ENCODE results near the gene TPCN1.

Gene TPCN1

GRCh38 chr12:113242560-113242959 lies 21.3 kb downstream of the TPCN1 start:
- no peak for DNase-seq

- no peak for DNase-seq
Observed at GRCh38 chr12:113244047-113244460, 22.8 kb downstream of the TPCN1 start.

- no peak for DNase-seq
Observed at GRCh38 chr12:113244478-113244958, 23.3 kb downstream of the TPCN1 start.

- DNase-seq: no peak
Observed at GRCh38 chr12:113245695-113246477, 24.6 kb downstream of the TPCN1 start.

GRCh38 chr12:113246478-113247122 lies 25.3 kb downstream of the TPCN1 start:
- DNase-seq: no peak

GRCh38 chr12:113247123-113248050 lies 26.1 kb downstream of the TPCN1 start:
- no peak for DNase-seq

- no peak for DNase-seq
Observed at GRCh38 chr12:113248051-113248825, 27.0 kb downstream of the TPCN1 start.

GRCh38 chr12:113248842-113249435 lies 27.7 kb downstream of the TPCN1 start:
- no peak for DNase-seq

- DNase-seq: no peak
Observed at GRCh38 chr12:113249546-113249945, 28.3 kb downstream of the TPCN1 start.

- DNase-seq: no peak
Observed at GRCh38 chr12:113250045-113250444, 28.8 kb downstream of the TPCN1 start.

- no peak for DNase-seq
Observed at GRCh38 chr12:113251404-113252070, 30.3 kb downstream of the TPCN1 start.

GRCh38 chr12:113252494-113252893 lies 31.2 kb downstream of the TPCN1 start:
- DNase-seq: no peak

- DNase-seq: no peak
Observed at GRCh38 chr12:113253532-113254285, 32.4 kb downstream of the TPCN1 start.

GRCh38 chr12:113254298-113254697 lies 33.0 kb downstream of the TPCN1 start:
- DNase-seq: no peak

- no peak for DNase-seq
Observed at GRCh38 chr12:113257564-113257963, 36.3 kb downstream of the TPCN1 start.

- DNase-seq: no peak
Observed at GRCh38 chr12:113260127-113260526, 38.9 kb downstream of the TPCN1 start.

GRCh38 chr12:113260636-113261300 lies 39.5 kb downstream of the TPCN1 start:
- DNase-seq: no peak

- no peak for DNase-seq
Observed at GRCh38 chr12:113261847-113262470, 40.7 kb downstream of the TPCN1 start.

GRCh38 chr12:113262710-113263109 lies 41.4 kb downstream of the TPCN1 start:
- DNase-seq: no peak

Data from stimulated activated CD4-positive, alpha-beta T cell treated with anti-CD3 and anti-CD28 coated beads, Interleukin-4, amount 100 ng/mL, for 1 hour (primary cell).